CD4-positive, alpha-beta T cell treated with Interleukin-15 for 4 hours (primary cell): ENCODE data around the gene PHF12.

Source experiments
- DNase-seq: peaks from one replicate; pipeline ENCODE4 v3.0.0-alpha.2; 2020; ENCODE audit warnings: low spot score

PHF12 gene

GRCh38 chr17:28951428-28951990 lies at the start of gene PHF12:
Gene PHF12, minus strand, starts transcription at chr17:28951518. Its CDS starts 558 bp downstream, at chr17:28950960.
- DNase-seq, result peak; percentile 100

- no peak for DNase-seq
Measured at GRCh38 chr17:29000973-29001372, 49.7 kb upstream of the PHF12 start.

GRCh38 chr17:28999206-28999605 lies 47.9 kb upstream of the PHF12 start:
- DNase-seq, result no peak

GRCh38 chr17:28997806-28998205 lies 46.5 kb upstream of the PHF12 start:
- DNase-seq, result no peak

- no peak for DNase-seq
Measured at GRCh38 chr17:28996554-28997096, 45.3 kb upstream of the PHF12 start.

GRCh38 chr17:28993645-28994426 lies 42.5 kb upstream of the PHF12 start:
- DNase-seq, result no peak

- no peak for DNase-seq
Measured at GRCh38 chr17:28992625-28993600, 41.6 kb upstream of the PHF12 start.

GRCh38 chr17:28992185-28992584 lies 40.9 kb upstream of the PHF12 start:
- no peak for DNase-seq

- no peak for DNase-seq
Measured at GRCh38 chr17:28991779-28992178, 40.5 kb upstream of the PHF12 start.

GRCh38 chr17:28989028-28989427 lies 37.7 kb upstream of the PHF12 start:
- DNase-seq, result no peak

- DNase-seq, result no peak
Measured at GRCh38 chr17:28988475-28988874, 37.2 kb upstream of the PHF12 start.

GRCh38 chr17:28986714-28987655 lies 35.7 kb upstream of the PHF12 start:
- no peak for DNase-seq

- no peak for DNase-seq
Measured at GRCh38 chr17:28985950-28986713, 34.8 kb upstream of the PHF12 start.

GRCh38 chr17:28983286-28984230 lies 32.2 kb upstream of the PHF12 start:
- no peak for DNase-seq

GRCh38 chr17:28982131-28982793 lies 30.9 kb upstream of the PHF12 start:
- peak; percentile 58 for DNase-seq

GRCh38 chr17:28978356-28978964 lies 27.1 kb upstream of the PHF12 start:
- DNase-seq, result no peak

GRCh38 chr17:28977659-28978355 lies 26.5 kb upstream of the PHF12 start:
- DNase-seq, result no peak

GRCh38 chr17:28975646-28976045 lies 24.3 kb upstream of the PHF12 start:
- DNase-seq, result no peak
